ENCODE results near the gene GGTLC1. TPM values are rescaled to one million over a fixed set of nuclear protein-coding genes. Genes with fewer than 3 reads are reported as not detected.

Gene GGTLC1
- total RNA-seq, 1 experiment from 2014 or later, result not detected

DNA sequence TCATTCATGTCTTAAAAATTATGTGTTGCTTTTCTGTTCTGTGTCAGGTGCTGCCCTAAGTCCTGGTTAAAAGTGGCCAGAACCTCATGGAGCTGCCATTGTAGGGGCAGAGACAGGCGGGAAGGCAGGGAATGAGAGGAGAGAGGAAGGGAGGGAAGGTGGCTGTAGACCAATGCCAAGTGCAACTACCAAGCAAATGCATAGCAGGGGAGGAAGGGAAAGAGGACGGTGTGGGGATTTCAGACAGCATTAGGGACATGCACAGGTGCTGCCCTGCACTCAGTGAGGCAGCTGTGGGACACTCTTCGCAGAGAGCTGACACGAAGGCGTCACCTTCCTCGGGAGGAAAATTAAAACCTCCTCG is 21.0 kb downstream of the GGTLC1 start:
- TF ChIP-seq, protein P1, sequence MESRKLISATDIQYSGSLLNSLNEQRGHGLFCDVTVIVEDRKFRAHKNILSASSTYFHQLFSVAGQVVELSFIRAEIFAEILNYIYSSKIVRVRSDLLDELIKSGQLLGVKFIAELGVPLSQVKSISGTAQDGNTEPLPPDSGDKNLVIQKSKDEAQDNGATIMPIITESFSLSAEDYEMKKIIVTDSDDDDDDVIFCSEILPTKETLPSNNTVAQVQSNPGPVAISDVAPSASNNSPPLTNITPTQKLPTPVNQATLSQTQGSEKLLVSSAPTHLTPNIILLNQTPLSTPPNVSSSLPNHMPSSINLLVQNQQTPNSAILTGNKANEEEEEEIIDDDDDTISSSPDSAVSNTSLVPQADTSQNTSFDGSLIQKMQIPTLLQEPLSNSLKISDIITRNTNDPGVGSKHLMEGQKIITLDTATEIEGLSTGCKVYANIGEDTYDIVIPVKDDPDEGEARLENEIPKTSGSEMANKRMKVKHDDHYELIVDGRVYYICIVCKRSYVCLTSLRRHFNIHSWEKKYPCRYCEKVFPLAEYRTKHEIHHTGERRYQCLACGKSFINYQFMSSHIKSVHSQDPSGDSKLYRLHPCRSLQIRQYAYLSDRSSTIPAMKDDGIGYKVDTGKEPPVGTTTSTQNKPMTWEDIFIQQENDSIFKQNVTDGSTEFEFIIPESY (IDR thresholded peaks at IDR 0.05; ENCODE audit: extremely low read depth, insufficient replicate concordance, low read length), result no peak
- TF ChIP-seq RAD21 (IDR thresholded peaks at IDR 0.05; ENCODE audit: low read depth) (no peak), SIN3A (IDR thresholded peaks at IDR 0.05; ENCODE audit: low read depth) (no peak), SRF (IDR thresholded peaks at IDR 0.05; ENCODE audit: low read depth) (no peak), YY1 (IDR thresholded peaks at IDR 0.05; ENCODE audit: extremely low read depth, insufficient replicate concordance, low read depth, low read length) (no peak), SP1 (IDR thresholded peaks at IDR 0.05; ENCODE audit: low read depth) (no peak), JUND (IDR thresholded peaks at IDR 0.05) (no peak), CBX3 (IDR thresholded peaks at IDR 0.05; ENCODE audit: low read depth) (no peak)
- BruUV-seq (replicated peaks), result no TSS peak

More for the DNA sequence above, 21.0 kb downstream of the GGTLC1 start:
- Histone ChIP-seq H3K4me2 (ENCODE audit: low read length) (no peak overlapping the region), H3K36me3 (ENCODE audit: control insufficient read depth in 1 of 2, insufficient read depth in 2 of 2, low read length in 2 of 2) (no peaks in the 10 kb centered on the region), H3K9me2 (ENCODE audit: insufficient read depth) (no peaks in the 10 kb centered on the region), H3K9me3 (ENCODE audit: control insufficient read depth in 1 of 2, insufficient read depth in 1 of 2, low read depth in 1 of 2, low read length in 2 of 2) (peaks cover 5 to 7% of the 10 kb centered on the region in 2 experiments; a peak in 1 of 4 replicates), H2AFZ (ENCODE audit: low read depth, low read length, poor library complexity, severe bottlenecking) (no peak overlapping the region), H4K20me1 (ENCODE audit: insufficient read depth) (no peaks in the 10 kb centered on the region), H3K27ac (ENCODE audit: low read depth, low read length) (no peak overlapping the region), H3K27me3 (ENCODE audit: insufficient read depth, low read length) (peaks cover 1% of the 10 kb centered on the region; the same call in 1 of the 2 replicates), H3K9ac (ENCODE audit: low read length) (no peak overlapping the region), H3K4me3 (replicated peaks in 1 of 2; ENCODE audit: low read depth in 1 of 2, low read length in 2 of 2) (no peak overlapping the region), H3K4me1 (ENCODE audit: control insufficient read depth in 1 of 2, insufficient read depth in 2 of 2, low read length in 2 of 2) (no peaks in the 10 kb centered on the region), H3K79me2 (ENCODE audit: insufficient read depth, low read length) (no peaks in the 10 kb centered on the region)
- no peak for ATAC-seq
- ChIA-PET POLR2A (no interaction called here), RAD21 (ENCODE audit: low non-redundant PET in 1 of 2, low total read pairs in 2 of 2, uncharacterized antibody in 2 of 2, unreplicated experiment in 2 of 2) (no interaction called here), CTCF (no interaction called here)
- intact Hi-C loops (cut with micrococcal nuclease), result no loop called here
- DNase-seq (ENCODE audit: low read depth, low spot score), result no peak
